Neuronal stem cell (in vitro differentiated cells): ENCODE results near the gene PNLIP.
A peak's percentile ranks its signal among the peaks of the same experiment; 100 is the strongest.

Source experiments
- DNase-seq: peaks from one replicate; pipeline ENCODE4 v3.0.0-alpha.2; 2013; ENCODE audit warnings: low spot score
- H2AFZ ChIP-seq: one replicate; pipeline ENCODE4 v1.6.1; 2013; ENCODE audit warnings: mild to moderate bottlenecking, low read length, inconsistent platforms
- H2AK5ac ChIP-seq: 2 replicates; pipeline ENCODE4 v1.6.1; 2013; ENCODE audit warnings: low read depth, mild to moderate bottlenecking, inconsistent platforms, low read length, moderate library complexity, mixed read lengths
- H2BK120ac ChIP-seq: 2 replicates; pipeline ENCODE4 v1.6.1; 2013; ENCODE audit warnings: low read depth, mild to moderate bottlenecking, inconsistent platforms, low read length, moderate library complexity, mixed read lengths
- H2BK12ac ChIP-seq: one replicate; pipeline ENCODE4 v1.6.1; 2013; ENCODE audit warnings: low read length, inconsistent platforms
- H2BK15ac ChIP-seq: 2 replicates; pipeline ENCODE4 v1.6.1; 2013; ENCODE audit warnings: mild to moderate bottlenecking, low read length, inconsistent platforms, mixed read lengths
- H2BK5ac ChIP-seq: one replicate; pipeline ENCODE4 v1.6.1; 2013; ENCODE audit warnings: inconsistent platforms, mild to moderate bottlenecking, low read length, moderate library complexity
- H3K14ac ChIP-seq: one replicate; pipeline ENCODE4 v1.6.1; 2013; ENCODE audit warnings: low read length, inconsistent platforms
- H3K18ac ChIP-seq: 2 replicates; pipeline ENCODE4 v1.6.1; 2013; ENCODE audit warnings: low read length, inconsistent platforms
- H3K23ac ChIP-seq: 2 replicates; pipeline ENCODE4 v1.6.1; 2013; ENCODE audit warnings: low read depth, mild to moderate bottlenecking, mixed read lengths, low read length, inconsistent platforms; ENCODE audit not compliant: poor library complexity
- H3K27ac ChIP-seq: replicated peaks from 3 replicates; pipeline ENCODE4 v1.5.1; 2013; ENCODE audit warnings: low read length, inconsistent platforms
- H3K27me3 ChIP-seq, 3 experiments: 2 replicates each; pipeline ENCODE4 v1.6.1; 2013; ENCODE audit warnings: low read length in 3 of 3, mild to moderate bottlenecking in 2 of 3, inconsistent platforms in 1 of 3, low read depth in 1 of 3, mixed read lengths in 1 of 3, moderate library complexity in 1 of 3; ENCODE audit not compliant: control insufficient read depth in 3 of 3, insufficient read depth in 3 of 3
- H3K36me3 ChIP-seq, 2 donors: replicated peaks in 1 of 2; 2 replicates each; pipeline ENCODE4 v1.6.1; 2013; ENCODE audit warnings: low read length in 2 of 2; ENCODE audit not compliant: control insufficient read depth in 2 of 2, insufficient read depth in 2 of 2
- H3K4ac ChIP-seq: 2 replicates; pipeline ENCODE4 v1.6.1; 2013; ENCODE audit warnings: inconsistent platforms, mild to moderate bottlenecking, low read length, moderate library complexity
- H3K4me1 ChIP-seq, 2 donors: 1 replicate in 1 of 2; 2 replicates in 1 of 2; pipeline ENCODE4 v1.6.1; 2013; ENCODE audit warnings: low read length in 2 of 2, low read depth in 1 of 2; ENCODE audit not compliant: control insufficient read depth in 2 of 2, insufficient read depth in 1 of 2
- H3K4me2 ChIP-seq: one replicate; pipeline ENCODE4 v1.6.1; 2013; ENCODE audit warnings: mild to moderate bottlenecking, low read length, inconsistent platforms; ENCODE audit not compliant: insufficient read depth, poor library complexity, severe bottlenecking
- H3K4me3 ChIP-seq, 2 donors: 2 replicates each; pipeline ENCODE4 v1.5.1; 2013; ENCODE audit warnings: low read length in 2 of 2, mild to moderate bottlenecking in 2 of 2, inconsistent platforms in 1 of 2, moderate library complexity in 1 of 2
- H3K79me1 ChIP-seq: one replicate; pipeline ENCODE4 v1.6.1; 2013; ENCODE audit warnings: low read depth, mild to moderate bottlenecking, inconsistent platforms, low read length, moderate library complexity
- H3K9ac ChIP-seq: one replicate; pipeline ENCODE4 v1.6.1; 2013; ENCODE audit warnings: mild to moderate bottlenecking, low read depth, low read length, inconsistent platforms; ENCODE audit not compliant: poor library complexity
- H3K9me3 ChIP-seq, 2 donors: replicated peaks in 1 of 2; 2 replicates each; pipeline versions ENCODE3 to v1.6.1; 2013; ENCODE audit warnings: low read length in 2 of 2, mild to moderate bottlenecking in 2 of 2, inconsistent platforms in 1 of 2, low read depth in 1 of 2, mixed read lengths in 1 of 2, moderate library complexity in 1 of 2; ENCODE audit not compliant: control insufficient read depth in 2 of 2, insufficient read depth in 1 of 2
- H4K8ac ChIP-seq: one replicate; pipeline ENCODE4 v1.6.1; 2013; ENCODE audit warnings: low read depth, mild to moderate bottlenecking, inconsistent platforms, low read length, moderate library complexity
- H4K91ac ChIP-seq: one replicate; pipeline ENCODE4 v1.6.1; 2013; ENCODE audit warnings: low read length, low read depth, mild to moderate bottlenecking, inconsistent platforms; ENCODE audit not compliant: poor library complexity
- WGBS, 2 donors: extraction: QIAGEN DNeasy Blood & Tissue Kit; methylation state at CpG; one replicate each; pipeline ENCODE4 v1.1.7; 2013; ENCODE audit warnings: missing lambda C conversion rate in 2 of 2, mixed read lengths in 1 of 2; ENCODE audit not compliant: insufficient read length in 2 of 2, insufficient replicate concordance in 1 of 2; ENCODE audit errors: extremely low coverage in 2 of 2; 5-methylcytosine and 5-hydroxymethylcytosine counted together

Gene PNLIP

DNA sequence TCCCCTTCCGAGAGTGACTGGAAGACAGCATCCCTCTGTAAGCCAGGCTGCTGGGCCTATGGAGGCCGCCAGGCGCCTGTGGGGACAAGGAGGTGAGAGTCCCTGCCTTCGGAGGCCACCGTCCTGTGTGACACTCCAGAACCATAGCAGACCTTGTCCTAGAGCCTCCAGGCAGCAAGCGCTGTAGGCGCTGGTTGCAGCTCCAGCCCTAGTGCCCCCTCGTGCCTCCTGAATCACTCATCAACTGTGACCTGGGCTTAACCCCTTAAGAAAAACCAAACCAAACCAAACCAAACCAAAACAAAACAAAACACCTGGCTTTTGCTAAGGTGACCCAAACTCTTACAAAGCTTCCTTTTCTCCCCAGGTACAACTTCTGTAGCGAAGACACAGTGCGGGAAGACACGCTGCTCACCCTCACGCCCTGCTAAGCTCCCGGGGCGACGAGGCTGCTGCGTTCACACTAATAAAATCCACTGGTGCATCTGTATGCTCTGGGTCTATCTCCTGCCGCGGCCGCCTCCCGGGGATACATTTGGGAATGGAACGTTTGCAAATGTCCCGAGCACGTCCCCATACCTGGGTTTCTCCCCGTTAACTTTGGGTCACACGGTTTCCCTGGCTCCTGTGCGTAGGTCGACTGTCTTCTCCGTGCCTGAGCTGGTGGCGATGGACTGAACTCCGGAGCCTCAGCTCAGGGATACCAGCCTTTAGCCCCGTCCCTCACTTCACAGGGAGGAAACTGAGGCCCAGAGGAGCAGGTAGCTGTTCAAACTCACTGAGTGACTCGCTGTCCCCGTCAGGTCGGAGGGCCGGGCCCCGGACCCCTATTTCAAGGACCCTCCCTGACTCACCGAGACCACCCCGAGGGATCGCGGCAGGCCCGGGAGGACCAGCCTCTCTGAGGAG lies 63.2 kb downstream of the PNLIP start:
- peak overlapping the region; percentile 71 for H3K4me2 ChIP-seq
- peak overlapping the region; percentile 65 for H3K23ac ChIP-seq
- H2BK12ac ChIP-seq, result no peak overlapping the region
- no peaks in the 10 kb centered on the region for H3K27me3 ChIP-seq
- H3K4ac ChIP-seq, result no peak overlapping the region
- H3K36me3 ChIP-seq, result no peaks in the 10 kb centered on the region
- H3K27ac ChIP-seq, result no peak overlapping the region
- no peak for DNase-seq
- H2AK5ac ChIP-seq, result no peak overlapping the region
- peak overlapping the region; percentile 83 for H3K18ac ChIP-seq
- no peak overlapping the region for H2AFZ ChIP-seq
- H2BK5ac ChIP-seq, result no peak overlapping the region
- H3K4me3 ChIP-seq, result peak overlapping the region in 1 of 2 donors; percentile 77
- no peaks in the 10 kb centered on the region for H3K79me1 ChIP-seq
- peak overlapping the region; percentile 56 for H3K14ac ChIP-seq
- no peak overlapping the region for H2BK120ac ChIP-seq
- no peak overlapping the region for H4K91ac ChIP-seq
- no peaks in the 10 kb centered on the region for H3K4me1 ChIP-seq
- peak overlapping the region; percentile 2 for H2BK15ac ChIP-seq
- no CpG with 5 or more reads among the region's 41 CpGs for WGBS, 2 donors
- peaks cover 0 to 5% of the 10 kb centered on the region in 2 donors for H3K9me3 ChIP-seq
- H4K8ac ChIP-seq, result no peak overlapping the region
- peak overlapping the region; percentile 22 for H3K9ac ChIP-seq

DNA sequence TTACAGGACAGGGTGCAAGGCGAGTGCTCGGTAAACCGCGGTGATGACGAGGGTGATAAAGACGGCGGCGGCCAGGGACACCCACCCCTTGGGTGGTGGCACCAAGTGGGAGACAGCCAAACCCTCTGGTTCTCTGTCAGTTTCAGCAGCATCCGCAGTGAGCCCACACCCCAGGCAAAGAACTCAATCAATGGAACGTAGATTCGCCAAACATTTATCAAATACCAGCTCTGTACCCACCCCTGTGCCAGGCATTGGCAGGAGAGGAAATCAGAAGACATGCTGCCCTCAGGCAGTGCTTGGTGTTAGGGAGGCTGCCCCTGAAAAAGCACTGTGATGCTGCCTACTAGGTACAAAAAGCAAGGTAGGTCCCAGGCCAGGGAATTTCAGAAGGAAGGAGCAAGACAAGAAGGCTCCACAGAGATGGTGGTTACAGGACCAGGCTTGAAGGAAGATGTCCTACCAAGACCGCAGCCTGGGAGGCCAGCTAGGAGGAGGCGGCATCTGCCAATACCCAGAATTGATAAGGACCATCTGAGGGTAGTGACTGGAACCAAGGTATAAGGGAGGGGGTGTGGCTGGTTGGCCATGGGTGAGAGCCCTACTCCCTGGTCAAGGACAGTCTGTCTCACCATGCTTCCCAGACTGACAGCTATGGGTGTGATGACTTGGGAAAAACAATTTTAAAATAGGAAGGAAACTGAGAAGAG lies 64.9 kb downstream of the PNLIP start:
- H3K4me2 ChIP-seq, result no peak overlapping the region
- H2AK5ac ChIP-seq, result peak overlapping the region; percentile 93
- H2BK120ac ChIP-seq, result no peak overlapping the region
- H2AFZ ChIP-seq, result no peak overlapping the region
- H3K27ac ChIP-seq, result no peak overlapping the region
- H3K4me1 ChIP-seq, result no peaks in the 10 kb centered on the region
- H4K91ac ChIP-seq, result no peak overlapping the region
- H3K9me3 ChIP-seq, result peaks cover 0 to 5% of the 10 kb centered on the region in 2 donors
- H3K4me3 ChIP-seq, result no peak overlapping the region
- peak overlapping the region; percentile 7 for H4K8ac ChIP-seq
- H3K23ac ChIP-seq, result no peak overlapping the region
- H2BK12ac ChIP-seq, result no peak overlapping the region
- peak overlapping the region; percentile 47 for H3K14ac ChIP-seq
- no peak overlapping the region for H3K18ac ChIP-seq
- H3K79me1 ChIP-seq, result no peaks in the 10 kb centered on the region
- WGBS, 2 donors, result no CpG with 5 or more reads among the region's 13 CpGs
- H3K36me3 ChIP-seq, result no peaks in the 10 kb centered on the region
- DNase-seq, result no peak
- peak overlapping the region; percentile 23 for H2BK15ac ChIP-seq
- no peak overlapping the region for H3K9ac ChIP-seq
- peak overlapping the region; percentile 25 for H2BK5ac ChIP-seq
- H3K27me3 ChIP-seq, result no peaks in the 10 kb centered on the region
- H3K4ac ChIP-seq, result no peak overlapping the region

DNA sequence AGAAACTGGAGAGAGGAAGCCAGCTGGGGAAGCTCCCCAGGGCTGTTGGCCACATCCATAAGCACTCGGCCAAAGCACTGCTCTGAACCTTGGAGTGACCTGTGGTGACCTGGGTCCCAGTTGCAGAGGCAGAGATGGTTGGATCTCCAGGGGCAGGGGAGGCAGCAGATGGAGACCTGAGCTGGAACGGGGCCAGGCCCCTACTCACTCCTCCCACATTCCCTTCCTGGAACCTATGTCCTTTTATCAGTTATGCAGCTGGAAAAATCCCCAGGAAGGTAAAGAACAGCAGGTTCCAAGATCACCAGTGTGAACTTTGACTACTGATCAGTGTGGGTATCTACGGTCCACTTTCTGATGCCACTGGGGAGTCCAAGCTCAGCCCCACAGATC lies 65.4 kb downstream of the PNLIP start:
- H3K4ac ChIP-seq, result no peak overlapping the region
- H3K14ac ChIP-seq, result peak overlapping the region; percentile 47
- H3K4me1 ChIP-seq, result no peaks in the 10 kb centered on the region
- H3K4me2 ChIP-seq, result no peak overlapping the region
- no peak overlapping the region for H3K4me3 ChIP-seq
- no peak overlapping the region for H2BK120ac ChIP-seq
- no peak overlapping the region for H3K18ac ChIP-seq
- H3K79me1 ChIP-seq, result no peaks in the 10 kb centered on the region
- H2BK15ac ChIP-seq, result peak overlapping the region; percentile 23
- no peaks in the 10 kb centered on the region for H3K36me3 ChIP-seq
- H4K8ac ChIP-seq, result no peak overlapping the region
- peaks cover 0 to 5% of the 10 kb centered on the region in 2 donors for H3K9me3 ChIP-seq
- no peak overlapping the region for H2AFZ ChIP-seq
- no peak overlapping the region for H4K91ac ChIP-seq
- peak overlapping the region; percentile 25 for H2BK5ac ChIP-seq
- no peak overlapping the region for H3K9ac ChIP-seq
- no peak overlapping the region for H3K27ac ChIP-seq
- WGBS, 2 donors, result no CpG with 5 or more reads among the region's 3 CpGs
- H3K27me3 ChIP-seq, result no peaks in the 10 kb centered on the region
- no peak for DNase-seq
- peak overlapping the region; percentile 93 for H2AK5ac ChIP-seq
- no peak overlapping the region for H3K23ac ChIP-seq
- H2BK12ac ChIP-seq, result no peak overlapping the region
